Left lung (tissue), 10 donors: Measurements from ENCODE around the gene KLK11. TPM values are rescaled to one million over a fixed set of nuclear protein-coding genes. Genes with fewer than 3 reads are reported as not detected.

ENCODE experiments used
- ATAC-seq: fragments of 200-7000 bp; cut with Tn5 transposase; one replicate; pipeline ENCODE4 v1.9.1; 2020; ENCODE audit warnings: moderate library complexity
- DNase-seq, 4 donors: peaks; one replicate each; pipeline ENCODE4 v3.0.0-alpha.2; 2013 to 2020
- H3K27ac ChIP-seq, 2 donors: fragments of 200-600 bp; sonication (generic) in 1 of 2; one replicate each; pipeline versions ENCODE4 v1.5.0 to v1.8.0; 2020 to 2021
- H3K27me3 ChIP-seq, 2 donors: fragments of 200-600 bp; sonication (generic) in 1 of 2; one replicate each; pipeline versions ENCODE4 v1.5.0 to v1.8.0; 2020 to 2021
- H3K36me3 ChIP-seq, 2 donors: fragments of 200-600 bp; sonication (generic) in 1 of 2; one replicate each; pipeline versions ENCODE4 v1.5.0 to v1.8.0; 2020 to 2021
- H3K4me1 ChIP-seq, 2 donors: fragments of 200-600 bp; one replicate each; pipeline ENCODE4 v1.8.0; 2021
- H3K4me3 ChIP-seq, 2 donors: fragments of 200-600 bp; sonication (generic) in 1 of 2; one replicate each; pipeline versions ENCODE4 v1.5.0 to v1.8.0; 2020 to 2021; ENCODE audit warnings: mild to moderate bottlenecking in 1 of 2
- H3K9me3 ChIP-seq, 2 donors: fragments of 200-600 bp; sonication (generic) in 1 of 2; one replicate each; pipeline versions ENCODE4 v1.5.0 to v1.8.0; 2020 to 2021
- intact Hi-C, 2 donors: fragments of 100-400 bp; cut with DNase I; formaldehyde crosslinking; loops; one replicate each; pipeline versions ENCODE4 v1.11.2 to v1.14.2; 2022
- polyA plus RNA-seq, 6 donors: library from polyadenylated mRNA; unstranded; fragments of 120-200 nt; gene quantifications; one replicate each; pipeline ENCODE4 v1.2.1, GENCODE V29; 2013; ENCODE audit not compliant: insufficient read length in 6 of 6
- total RNA-seq, 2 donors: library from RNA; stranded (reverse); fragmentation: NEBNext Ultra II Directional; extraction: Animal tissue kit (Norgen Biotek cat#: 25700); gene quantifications; one replicate each; pipeline ENCODE4 v1.2.1, GENCODE V29; 2021
- TF ChIP-seq, protein P1 (sequence below), 2 donors: fragments of 200-600 bp; sonication (generic) in 1 of 2; IDR thresholded peaks; one replicate each; pipeline versions ENCODE4 v1.5.0 to v1.8.0; 2021; ENCODE audit warnings: antibody characterized with exemption in 2 of 2
- donor health status: DM: no; HTN: yes; CAD: no.
- donor health status: DM: no; HTN: no; CAD: no.

KLK11 gene
- total and polyA plus RNA-seq, 8 donors: 1.6 to 7.2 (median 3.7) TPM

DNA sequence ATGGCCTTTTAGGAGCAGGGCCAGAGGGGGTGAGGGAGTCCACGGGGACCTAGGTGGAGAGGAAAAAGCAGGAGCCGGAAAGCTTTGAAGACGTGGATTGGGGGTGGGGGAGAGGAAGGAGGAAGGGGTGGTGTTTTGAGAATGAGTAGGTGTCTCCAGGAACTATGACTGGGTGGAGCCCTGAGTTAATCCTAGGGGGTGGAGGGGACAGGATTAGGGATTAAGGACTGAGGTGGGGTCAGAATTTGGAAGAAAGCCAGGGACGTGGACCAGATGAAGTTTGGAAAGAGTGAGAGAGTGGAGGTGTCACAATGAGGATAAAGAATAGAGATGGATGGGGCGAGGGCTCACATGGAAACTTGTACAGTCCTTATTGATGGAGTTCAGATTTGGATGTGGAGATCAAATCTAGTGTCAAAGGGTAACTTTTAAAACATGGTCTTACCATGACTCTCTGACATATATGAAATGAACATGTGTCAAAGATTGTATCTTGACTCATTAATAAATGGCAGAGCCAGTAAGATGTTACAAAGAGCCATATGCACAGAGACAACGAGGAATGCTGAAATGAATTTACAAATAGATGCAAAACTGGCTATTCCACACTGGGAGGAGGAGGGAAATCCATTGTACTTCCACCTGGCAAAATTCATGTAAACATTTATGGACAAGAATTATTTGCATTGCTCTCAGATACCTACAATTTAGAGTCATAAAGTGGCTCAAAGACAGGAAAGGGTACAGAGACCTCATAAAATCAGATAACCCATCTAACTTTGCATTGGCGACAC, 40.2 kb upstream of the KLK11 start:
- TF ChIP-seq, protein P1, sequence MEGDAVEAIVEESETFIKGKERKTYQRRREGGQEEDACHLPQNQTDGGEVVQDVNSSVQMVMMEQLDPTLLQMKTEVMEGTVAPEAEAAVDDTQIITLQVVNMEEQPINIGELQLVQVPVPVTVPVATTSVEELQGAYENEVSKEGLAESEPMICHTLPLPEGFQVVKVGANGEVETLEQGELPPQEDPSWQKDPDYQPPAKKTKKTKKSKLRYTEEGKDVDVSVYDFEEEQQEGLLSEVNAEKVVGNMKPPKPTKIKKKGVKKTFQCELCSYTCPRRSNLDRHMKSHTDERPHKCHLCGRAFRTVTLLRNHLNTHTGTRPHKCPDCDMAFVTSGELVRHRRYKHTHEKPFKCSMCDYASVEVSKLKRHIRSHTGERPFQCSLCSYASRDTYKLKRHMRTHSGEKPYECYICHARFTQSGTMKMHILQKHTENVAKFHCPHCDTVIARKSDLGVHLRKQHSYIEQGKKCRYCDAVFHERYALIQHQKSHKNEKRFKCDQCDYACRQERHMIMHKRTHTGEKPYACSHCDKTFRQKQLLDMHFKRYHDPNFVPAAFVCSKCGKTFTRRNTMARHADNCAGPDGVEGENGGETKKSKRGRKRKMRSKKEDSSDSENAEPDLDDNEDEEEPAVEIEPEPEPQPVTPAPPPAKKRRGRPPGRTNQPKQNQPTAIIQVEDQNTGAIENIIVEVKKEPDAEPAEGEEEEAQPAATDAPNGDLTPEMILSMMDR (IDR thresholded peaks at IDR 0.05): no peak
- intact Hi-C loops: no loop called here

DNA sequence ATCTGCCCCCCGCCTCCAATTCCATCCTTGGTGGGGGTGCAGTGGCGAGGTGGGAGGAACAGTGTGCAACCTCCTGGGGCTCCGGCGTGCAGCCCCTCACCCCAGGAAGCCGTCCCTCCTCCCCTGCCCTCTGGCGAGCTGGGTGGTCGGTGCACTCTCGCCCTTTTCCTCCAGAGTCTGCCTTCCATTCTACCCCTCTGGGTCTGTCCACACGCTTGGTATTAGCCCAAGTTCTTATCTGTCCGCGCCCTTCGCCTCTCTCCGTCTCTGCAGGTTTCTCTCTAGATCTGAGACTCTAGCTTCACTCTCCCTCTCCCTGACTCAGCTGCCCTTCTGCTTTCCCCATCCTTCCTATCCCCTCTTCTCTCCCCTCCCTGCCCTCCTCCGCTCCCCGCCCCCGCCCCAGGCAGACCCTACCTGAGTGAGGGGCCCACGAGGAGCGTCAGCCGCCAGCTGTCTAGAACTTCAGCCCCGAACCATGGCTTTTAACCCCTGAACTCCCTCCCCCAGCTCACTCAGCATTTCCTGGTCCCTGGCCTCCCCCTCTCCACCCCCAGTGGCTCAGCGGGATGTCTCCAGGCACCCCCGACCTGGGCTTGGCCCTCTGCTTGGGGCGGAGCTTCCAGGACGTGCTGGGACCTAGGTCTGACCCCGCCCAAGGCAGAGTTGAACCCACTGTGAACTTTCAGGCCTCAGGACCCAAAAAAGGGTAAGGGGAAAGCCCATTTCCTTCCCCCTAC, 39.0 kb upstream of the KLK11 start:
- ATAC-seq (peak; percentile 25), DNase-seq (no peak)
- no peaks in the 10 kb centered on the region for H3K4me1 ChIP-seq
- no peak overlapping the region for H3K27ac ChIP-seq
- no peaks in the 10 kb centered on the region for H3K36me3 ChIP-seq
- intact Hi-C loops: no loop called here
- peaks cover 3 to 79% of the 10 kb centered on the region in 2 donors for H3K27me3 ChIP-seq
- TF ChIP-seq, protein P1 (IDR thresholded peaks at IDR 0.05): no peak
- H3K4me3 ChIP-seq: peak overlapping the region; percentile 7 to 13
- H3K9me3 ChIP-seq: no peaks in the 10 kb centered on the region

More for the DNA sequence above, 40.2 kb upstream of the KLK11 start:
- Histone ChIP-seq H3K27ac (no peak overlapping the region), H3K36me3 (no peaks in the 10 kb centered on the region), H3K27me3 (peaks cover 3 to 67% of the 10 kb centered on the region in 2 donors), H3K9me3 (no peaks in the 10 kb centered on the region), H3K4me1 (no peaks in the 10 kb centered on the region), H3K4me3 (no peak overlapping the region)
- ATAC-seq (no peak), DNase-seq (no peak)

DNA sequence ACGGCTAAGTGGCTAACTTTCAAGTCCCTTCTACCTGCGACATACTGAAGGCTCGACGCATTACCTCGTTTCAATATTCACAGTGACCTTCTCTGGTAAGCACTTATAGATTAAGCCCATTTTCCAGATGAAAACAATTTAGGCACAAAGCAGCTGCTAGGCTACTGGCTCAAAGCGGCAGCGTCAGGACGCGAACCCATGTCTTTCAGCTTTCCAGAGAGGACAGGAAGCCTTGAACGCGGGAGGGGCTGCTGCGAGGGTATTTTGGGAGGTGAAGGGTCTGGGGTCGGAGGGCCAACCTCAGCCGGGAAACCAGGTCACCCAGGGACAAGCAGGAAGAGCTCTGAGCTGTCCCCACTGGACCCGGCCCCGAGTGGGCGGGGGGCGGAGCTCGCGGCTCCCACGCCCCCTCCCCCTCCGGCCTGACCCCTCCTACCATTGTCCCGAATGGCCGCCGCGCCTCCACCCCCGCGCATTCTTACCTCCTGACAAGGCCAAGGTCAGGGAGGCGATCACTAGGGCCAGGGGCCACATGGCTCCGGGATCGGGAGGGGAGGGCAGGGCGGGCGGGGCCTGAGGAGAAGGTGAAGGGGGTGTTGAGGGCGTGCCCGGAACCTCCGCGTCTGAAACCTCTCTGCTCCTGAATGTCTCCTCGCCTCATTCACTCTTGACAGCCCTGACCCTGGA, 38.3 kb upstream of the KLK11 start, which contains the start of gene KLK13:
Gene KLK13, minus strand, starts transcription at position 559 of the 687 bp plus-strand sequence. Its CDS starts 25 bp downstream, at position 534.
- Histone ChIP-seq H3K36me3 (no peaks in the 10 kb centered on the region), H3K4me3 (peak within 1 kb of the TSS; percentile 7 to 13), H3K27ac (no peak within 1 kb of the TSS), H3K27me3 (peaks cover 3 to 85% of the 10 kb centered on the region in 2 donors), H3K4me1 (no peaks in the 10 kb centered on the region), H3K9me3 (no peaks in the 10 kb centered on the region)
- no peak for DNase-seq
- intact Hi-C loops: no loop called here
- ATAC-seq: peak; percentile 76
- TF ChIP-seq, protein P1 (IDR thresholded peaks at IDR 0.05): no peak

DNA sequence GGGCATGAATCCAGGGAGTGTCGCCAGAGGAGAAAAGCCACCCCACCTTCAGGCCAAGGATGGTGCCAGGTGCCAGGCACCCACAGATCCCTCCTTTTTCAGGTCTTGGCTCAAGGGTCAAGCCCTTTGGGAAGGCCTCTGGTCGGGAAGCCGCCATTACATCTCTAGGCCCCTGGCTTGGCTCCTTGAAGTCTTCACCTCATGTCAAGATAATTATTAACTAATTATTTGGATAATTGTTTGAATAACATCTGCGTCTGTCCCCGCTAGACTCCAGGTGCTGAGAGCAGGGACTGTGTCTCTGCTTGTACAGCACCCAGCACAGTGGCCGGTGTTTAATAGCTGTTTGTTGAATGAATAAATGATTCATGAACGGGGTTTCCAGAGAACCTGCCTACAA, 37.2 kb upstream of the KLK11 start:
- DNase-seq (no peak), ATAC-seq (no peak)
- TF ChIP-seq, protein P1 (IDR thresholded peaks at IDR 0.05): no peak
- Histone ChIP-seq H3K36me3 (no peaks in the 10 kb centered on the region), H3K27me3 (peaks cover 3 to 81% of the 10 kb centered on the region in 2 donors), H3K4me1 (no peaks in the 10 kb centered on the region), H3K27ac (no peak overlapping the region), H3K9me3 (no peaks in the 10 kb centered on the region), H3K4me3 (no peak overlapping the region)
- intact Hi-C loops: no loop called here
